BE2C (cell line): Measurements from ENCODE around the gene GRIK2.

ENCODE experiments used
- DNase-seq: peaks from one replicate; pipeline ENCODE4 v3.0.0-alpha.2; 2020
- H3K27me3 ChIP-seq: fragments of 250-450 bp; sonication (Bioruptor Pico); 2 replicates; pipeline ENCODE4 v1.5.1; 2020; ENCODE audit warnings: mild to moderate bottlenecking
- H3K36me3 ChIP-seq: fragments of 250-450 bp; sonication (Bioruptor Pico); 2 replicates; pipeline ENCODE4 v1.5.1; 2020; ENCODE audit warnings: mild to moderate bottlenecking
- H3K4me1 ChIP-seq: fragments of 250-450 bp; sonication (Bioruptor Pico); 2 replicates; pipeline ENCODE4 v1.5.1; 2020
- H3K4me3 ChIP-seq: 2 replicates; pipeline ENCODE4 v1.5.1; 2011; ENCODE audit warnings: low read depth, low read length
- H3K9me3 ChIP-seq: fragments of 250-450 bp; sonication (Bioruptor Pico); 2 replicates; pipeline ENCODE4 v1.5.1; 2020
- CTCF ChIP-seq: IDR thresholded peaks from 2 replicates; pipeline ENCODE4 v1.5.1; 2012; ENCODE audit warnings: mild to moderate bottlenecking, low read depth, low read length

Gene GRIK2

DNA sequence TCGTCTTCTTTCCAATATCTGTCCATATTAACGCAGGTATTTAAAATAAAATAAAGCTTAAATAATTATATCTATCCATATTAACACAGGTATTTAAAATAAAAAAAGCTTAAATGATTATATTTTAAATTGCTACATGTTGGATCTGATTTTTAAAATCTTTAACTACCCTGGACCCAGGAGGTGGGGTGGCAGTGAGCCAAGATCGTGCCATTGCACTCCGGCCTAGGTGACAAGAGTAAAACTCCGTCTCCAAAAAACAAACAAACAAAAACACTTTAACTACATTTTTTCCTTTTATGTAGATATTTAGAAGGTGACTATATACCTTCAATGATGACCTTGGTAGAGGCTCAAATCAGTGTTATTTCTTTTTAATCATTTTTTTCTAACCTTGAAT is 211.9 kb downstream of the GRIK2 start:
- no peak for TF ChIP-seq CTCF
- H3K36me3 ChIP-seq = no peaks in the 10 kb centered on the region
- no peaks in the 10 kb centered on the region for H3K27me3 ChIP-seq
- DNase-seq = no peak
- no peak overlapping the region for H3K4me3 ChIP-seq
- H3K9me3 ChIP-seq = no peaks in the 10 kb centered on the region
- H3K4me1 ChIP-seq = peaks cover 2% of the 10 kb centered on the region; the same call in 1 of the 2 replicates

DNA sequence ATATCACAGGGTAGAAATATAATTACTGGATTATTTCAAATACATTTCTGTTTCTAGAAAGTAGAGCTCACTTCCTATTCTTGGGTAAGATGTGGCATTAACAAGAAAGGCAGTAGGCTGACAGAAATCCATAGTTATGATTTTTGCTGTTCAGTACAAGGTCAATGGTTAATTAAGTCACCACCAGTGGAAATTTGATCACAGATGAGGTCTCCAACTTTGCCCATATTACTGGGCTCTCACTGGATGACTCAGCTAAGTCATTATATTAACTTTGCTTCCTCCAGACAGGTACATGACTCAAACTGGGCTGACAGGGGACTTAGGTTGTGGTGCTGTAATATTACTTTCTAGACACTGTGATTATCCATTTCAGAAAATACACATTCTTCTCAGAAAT is 212.4 kb downstream of the GRIK2 start:
- no peak for DNase-seq
- Histone ChIP-seq H3K9me3 (no peaks in the 10 kb centered on the region), H3K4me3 (no peak overlapping the region), H3K36me3 (no peaks in the 10 kb centered on the region), H3K27me3 (no peaks in the 10 kb centered on the region), H3K4me1 (peaks cover 2% of the 10 kb centered on the region; the same call in 1 of the 2 replicates)
- no peak for TF ChIP-seq CTCF

DNA sequence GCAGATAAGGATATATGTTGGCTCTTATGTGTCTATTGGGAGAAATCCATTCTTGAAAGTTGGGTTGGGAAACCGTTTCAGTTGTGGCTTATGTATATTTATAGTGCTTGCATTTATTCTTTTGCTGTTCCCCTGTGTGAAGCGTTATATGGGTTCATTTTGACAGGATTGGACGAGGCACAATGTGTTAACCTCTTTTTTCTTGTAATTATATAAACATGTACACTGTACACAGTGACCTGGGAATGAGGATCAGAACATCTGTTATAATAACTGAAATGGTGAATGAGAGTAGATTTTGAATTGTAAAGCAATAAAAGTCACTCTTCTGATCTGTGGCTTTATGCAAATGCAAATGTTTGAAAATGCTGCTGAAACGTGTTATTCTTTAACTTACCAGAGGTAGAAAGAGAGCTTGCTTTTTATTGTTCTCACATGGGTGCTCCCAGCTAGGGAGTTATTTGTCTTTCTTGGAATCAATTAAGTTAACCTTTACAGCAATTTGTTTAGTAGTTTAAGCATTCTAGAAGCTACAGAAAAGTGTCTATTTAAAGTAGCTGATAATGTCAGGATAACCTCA is 213.7 kb downstream of the GRIK2 start:
- no peaks in the 10 kb centered on the region for H3K9me3 ChIP-seq
- TF ChIP-seq CTCF = no peak

GRCh38 chr6:101608703-101609102 is 215.2 kb downstream of the GRIK2 start:
- Histone ChIP-seq H3K4me1 (peaks cover 2% of the 10 kb centered on the region; the same call in 1 of the 2 replicates), H3K27me3 (no peaks in the 10 kb centered on the region), H3K4me3 (no peak overlapping the region), H3K9me3 (no peaks in the 10 kb centered on the region), H3K36me3 (no peaks in the 10 kb centered on the region)
- no peak for DNase-seq
- TF ChIP-seq CTCF = no peak

More for the DNA sequence above, 213.7 kb downstream of the GRIK2 start:
- H3K4me1 ChIP-seq = peaks cover 2% of the 10 kb centered on the region; the same call in 1 of the 2 replicates
- no peak overlapping the region for H3K4me3 ChIP-seq
- no peak for DNase-seq
- no peaks in the 10 kb centered on the region for H3K27me3 ChIP-seq
- no peaks in the 10 kb centered on the region for H3K36me3 ChIP-seq

DNA sequence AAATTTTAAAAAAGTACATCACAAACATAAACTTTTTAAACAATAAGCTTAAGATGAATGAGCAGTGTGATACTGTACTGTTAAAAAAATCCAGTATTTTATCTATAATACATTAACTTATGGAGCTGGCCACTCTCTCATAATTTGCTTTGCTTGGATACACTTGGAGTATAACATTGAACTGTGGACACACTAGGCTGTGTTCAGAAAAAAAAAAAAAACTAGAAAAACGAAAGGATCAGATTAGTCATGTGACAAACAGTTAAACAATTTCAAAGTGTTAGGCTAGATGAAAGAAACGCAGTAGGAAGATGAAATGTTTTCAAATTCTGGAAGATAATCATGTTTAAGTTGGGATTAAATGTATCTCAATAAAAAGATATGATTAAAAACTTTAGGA is 220.0 kb downstream of the GRIK2 start:
- no peaks in the 10 kb centered on the region for H3K27me3 ChIP-seq
- no peaks in the 10 kb centered on the region for H3K9me3 ChIP-seq
- H3K36me3 ChIP-seq = no peaks in the 10 kb centered on the region
- TF ChIP-seq CTCF = no peak
- H3K4me1 ChIP-seq = no peaks in the 10 kb centered on the region
- no peak for DNase-seq
- no peak overlapping the region for H3K4me3 ChIP-seq

- H3K4me3 ChIP-seq = no peak overlapping the region
- TF ChIP-seq CTCF = no peak
- H3K36me3 ChIP-seq = no peaks in the 10 kb centered on the region
- H3K4me1 ChIP-seq = no peaks in the 10 kb centered on the region
- no peak for DNase-seq
- H3K27me3 ChIP-seq = no peaks in the 10 kb centered on the region
- no peaks in the 10 kb centered on the region for H3K9me3 ChIP-seq
Observed at GRCh38 chr6:101614774-101615173, 221.3 kb downstream of the GRIK2 start.
